HepG2 (cell line): ENCODE results near the gene UBE2S. TPM values are rescaled to one million over a fixed set of nuclear protein-coding genes. Genes with fewer than 3 reads are reported as not detected.

Experiments
- CCDC6 ChIP-seq: sonication (generic); formaldehyde crosslinking; IDR thresholded peaks from 2 replicates; pipeline ENCODE4 v1.8.1; 2022; ENCODE audit warnings: mild to moderate bottlenecking, missing genetic modification reagents, moderate library complexity
- FLYWCH1 ChIP-seq: sonication (generic); formaldehyde crosslinking; IDR thresholded peaks from 2 replicates; pipeline ENCODE4 v1.8.1; 2023; ENCODE audit warnings: mild to moderate bottlenecking, missing genetic modification reagents
- HES4 ChIP-seq: sonication (generic); formaldehyde crosslinking; IDR thresholded peaks from 2 replicates; pipeline ENCODE4 v1.9.0; 2021; ENCODE audit warnings: mild to moderate bottlenecking, missing genetic modification reagents, borderline replicate concordance
- MYC ChIP-seq: sonication (generic); formaldehyde crosslinking; IDR thresholded peaks from 2 replicates; pipeline ENCODE4 v1.9.0; 2021; ENCODE audit warnings: missing genetic modification reagents, borderline replicate concordance
- PAWR ChIP-seq: sonication (generic); formaldehyde crosslinking; IDR thresholded peaks from 2 replicates; pipeline ENCODE4 v1.4.0; 2020; ENCODE audit warnings: missing genetic modification reagents, mild to moderate bottlenecking, borderline replicate concordance
- RXRA ChIP-seq: sonication (generic); formaldehyde crosslinking; IDR thresholded peaks from 2 replicates; pipeline ENCODE4 v1.5.1; 2020; ENCODE audit warnings: missing genetic modification reagents
- SIN3B ChIP-seq: fragments of 150-350 bp; IDR thresholded peaks from 2 replicates; pipeline ENCODE4 v1.6.1; 2014; ENCODE audit warnings: low read length
- TEAD3 ChIP-seq: optimal IDR thresholded peaks from 2 replicates; pipeline ENCODE3; 2016; ENCODE audit warnings: borderline replicate concordance
- ZMAT3 ChIP-seq: sonication (generic); formaldehyde crosslinking; conservative IDR thresholded peaks from 2 replicates; pipeline ENCODE4 v1.7.0; 2021; ENCODE audit warnings: missing genetic modification reagents
- polyA plus RNA-seq, 8 experiments: library from polyadenylated mRNA; depleted of rRNA in 3 of 8; stranded (reverse) in 7 of 8; unstranded in 1 of 8; fragments of >200 nt; fragmentation: Illumina TruSeq in 4 of 8; extraction: Trizol in 4 of 8; gene quantifications; 2 replicates each; pipeline versions ENCODE4 v1.2.1 to v1.2.3, GENCODE V29; 2011 to 2016; ENCODE audit warnings: low read depth in 4 of 8, missing spikeins in 1 of 8, mixed read lengths in 1 of 8; ENCODE audit not compliant: insufficient read depth in 1 of 8
- total RNA-seq, 5 experiments: library from RNA; depleted of rRNA; stranded (reverse); fragments of >200 nt; fragmentation: Illumina TruSeq; extraction: Trizol; gene quantifications; 2 replicates each; pipeline ENCODE4 v1.2.3, GENCODE V29; 2016; ENCODE audit warnings: low read depth in 1 of 5
- TF ChIP-seq, protein P1 (sequence below): sonication (generic); formaldehyde crosslinking; IDR thresholded peaks from 2 replicates; pipeline ENCODE4 v1.5.1; 2020; ENCODE audit warnings: missing genetic modification reagents, mild to moderate bottlenecking, borderline replicate concordance
- TF ChIP-seq, protein P2 (sequence below): sonication (generic); formaldehyde crosslinking; IDR thresholded peaks from 2 replicates; pipeline ENCODE4 v1.5.0; 2020; ENCODE audit warnings: mild to moderate bottlenecking, missing genetic modification reagents, borderline replicate concordance
- TF ChIP-seq, protein P3 (sequence below): sonication (generic); formaldehyde crosslinking; IDR thresholded peaks from 2 replicates; pipeline ENCODE4 v1.4.0; 2020; ENCODE audit warnings: missing genetic modification reagents
- TF ChIP-seq, protein P4 (sequence below): sonication (generic); formaldehyde crosslinking; IDR thresholded peaks from 2 replicates; pipeline ENCODE4 v1.5.1; 2020; ENCODE audit warnings: mild to moderate bottlenecking, moderate library complexity, missing genetic modification reagents
- TF ChIP-seq, protein P5 (sequence below): sonication (generic); formaldehyde crosslinking; IDR thresholded peaks from 2 replicates; pipeline ENCODE4 v1.9.0; 2022; ENCODE audit warnings: low read depth, missing genetic modification reagents
- TF ChIP-seq, protein P6 (sequence below): sonication (generic); formaldehyde crosslinking; IDR thresholded peaks from 2 replicates; pipeline ENCODE4 v1.5.0; 2020; ENCODE audit warnings: missing genetic modification reagents

The UBE2S gene
- total and polyA plus RNA-seq, 2 of the 13 experiments (the other 11 are each of a cell fraction or from before 2014, with no cell fraction given), result 32.2 to 39.3 TPM

DNA sequence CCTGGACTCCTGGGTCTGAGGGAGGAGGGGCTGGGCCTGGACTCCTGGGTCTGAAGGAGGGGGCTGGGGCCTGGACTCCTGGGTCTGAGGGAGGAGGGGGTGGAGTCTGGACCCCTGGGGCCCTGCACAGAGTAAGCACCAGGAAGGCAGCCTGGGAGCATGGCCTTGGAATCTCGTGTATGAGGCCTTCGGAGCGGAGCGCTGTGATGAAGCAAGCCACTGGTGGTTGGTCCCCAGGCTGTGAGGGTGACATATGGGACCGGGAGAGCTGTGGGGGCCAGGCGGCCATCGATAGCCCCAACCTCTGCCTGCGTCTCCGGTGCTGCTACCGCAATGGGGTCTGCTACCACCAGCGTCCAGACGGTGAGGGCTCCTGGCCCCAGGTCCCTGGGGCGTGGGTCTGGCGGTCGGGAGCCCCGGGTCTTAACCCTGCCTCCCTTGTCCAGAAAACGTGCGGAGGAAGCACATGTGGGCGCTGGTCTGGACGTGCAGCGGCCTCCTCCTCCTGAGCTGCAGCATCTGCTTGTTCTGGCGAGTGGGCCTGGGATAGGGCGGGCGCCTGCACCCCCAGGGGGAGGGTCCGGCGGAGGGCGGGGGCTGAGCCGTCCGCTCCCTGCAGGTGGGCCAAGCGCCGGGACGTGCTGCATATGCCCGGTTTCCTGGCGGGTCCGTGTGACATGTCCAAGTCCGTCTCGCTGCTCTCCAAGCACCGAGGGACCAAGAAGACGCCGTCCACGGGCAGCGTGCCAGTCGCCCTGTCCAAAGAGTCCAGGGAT, 30.0 kb downstream of the UBE2S start (continued):
- TF ChIP-seq, protein P1, sequence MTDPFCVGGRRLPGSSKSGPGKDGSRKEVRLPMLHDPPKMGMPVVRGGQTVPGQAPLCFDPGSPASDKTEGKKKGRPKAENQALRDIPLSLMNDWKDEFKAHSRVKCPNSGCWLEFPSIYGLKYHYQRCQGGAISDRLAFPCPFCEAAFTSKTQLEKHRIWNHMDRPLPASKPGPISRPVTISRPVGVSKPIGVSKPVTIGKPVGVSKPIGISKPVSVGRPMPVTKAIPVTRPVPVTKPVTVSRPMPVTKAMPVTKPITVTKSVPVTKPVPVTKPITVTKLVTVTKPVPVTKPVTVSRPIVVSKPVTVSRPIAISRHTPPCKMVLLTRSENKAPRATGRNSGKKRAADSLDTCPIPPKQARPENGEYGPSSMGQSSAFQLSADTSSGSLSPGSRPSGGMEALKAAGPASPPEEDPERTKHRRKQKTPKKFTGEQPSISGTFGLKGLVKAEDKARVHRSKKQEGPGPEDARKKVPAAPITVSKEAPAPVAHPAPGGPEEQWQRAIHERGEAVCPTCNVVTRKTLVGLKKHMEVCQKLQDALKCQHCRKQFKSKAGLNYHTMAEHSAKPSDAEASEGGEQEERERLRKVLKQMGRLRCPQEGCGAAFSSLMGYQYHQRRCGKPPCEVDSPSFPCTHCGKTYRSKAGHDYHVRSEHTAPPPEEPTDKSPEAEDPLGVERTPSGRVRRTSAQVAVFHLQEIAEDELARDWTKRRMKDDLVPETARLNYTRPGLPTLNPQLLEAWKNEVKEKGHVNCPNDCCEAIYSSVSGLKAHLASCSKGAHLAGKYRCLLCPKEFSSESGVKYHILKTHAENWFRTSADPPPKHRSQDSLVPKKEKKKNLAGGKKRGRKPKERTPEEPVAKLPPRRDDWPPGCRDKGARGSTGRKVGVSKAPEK, result no peak
- TF ChIP-seq HES4 (CRISPR knock-in tag), result no peak
- TF ChIP-seq, protein P2, sequence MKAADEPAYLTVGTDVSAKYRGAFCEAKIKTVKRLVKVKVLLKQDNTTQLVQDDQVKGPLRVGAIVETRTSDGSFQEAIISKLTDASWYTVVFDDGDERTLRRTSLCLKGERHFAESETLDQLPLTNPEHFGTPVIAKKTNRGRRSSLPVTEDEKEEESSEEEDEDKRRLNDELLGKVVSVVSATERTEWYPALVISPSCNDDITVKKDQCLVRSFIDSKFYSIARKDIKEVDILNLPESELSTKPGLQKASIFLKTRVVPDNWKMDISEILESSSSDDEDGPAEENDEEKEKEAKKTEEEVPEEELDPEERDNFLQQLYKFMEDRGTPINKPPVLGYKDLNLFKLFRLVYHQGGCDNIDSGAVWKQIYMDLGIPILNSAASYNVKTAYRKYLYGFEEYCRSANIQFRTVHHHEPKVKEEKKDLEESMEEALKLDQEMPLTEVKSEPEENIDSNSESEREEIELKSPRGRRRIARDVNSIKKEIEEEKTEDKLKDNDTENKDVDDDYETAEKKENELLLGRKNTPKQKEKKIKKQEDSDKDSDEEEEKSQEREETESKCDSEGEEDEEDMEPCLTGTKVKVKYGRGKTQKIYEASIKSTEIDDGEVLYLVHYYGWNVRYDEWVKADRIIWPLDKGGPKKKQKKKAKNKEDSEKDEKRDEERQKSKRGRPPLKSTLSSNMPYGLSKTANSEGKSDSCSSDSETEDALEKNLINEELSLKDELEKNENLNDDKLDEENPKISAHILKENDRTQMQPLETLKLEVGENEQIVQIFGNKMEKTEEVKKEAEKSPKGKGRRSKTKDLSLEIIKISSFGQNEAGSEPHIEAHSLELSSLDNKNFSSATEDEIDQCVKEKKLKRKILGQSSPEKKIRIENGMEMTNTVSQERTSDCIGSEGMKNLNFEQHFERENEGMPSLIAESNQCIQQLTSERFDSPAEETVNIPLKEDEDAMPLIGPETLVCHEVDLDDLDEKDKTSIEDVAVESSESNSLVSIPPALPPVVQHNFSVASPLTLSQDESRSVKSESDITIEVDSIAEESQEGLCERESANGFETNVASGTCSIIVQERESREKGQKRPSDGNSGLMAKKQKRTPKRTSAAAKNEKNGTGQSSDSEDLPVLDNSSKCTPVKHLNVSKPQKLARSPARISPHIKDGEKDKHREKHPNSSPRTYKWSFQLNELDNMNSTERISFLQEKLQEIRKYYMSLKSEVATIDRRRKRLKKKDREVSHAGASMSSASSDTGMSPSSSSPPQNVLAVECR (CRISPR knock-in tag), result peak; percentile 36; the same call in 1 of the 2 replicates
- no peak for TF ChIP-seq RXRA (CRISPR knock-in tag)
- TF ChIP-seq, protein P3, sequence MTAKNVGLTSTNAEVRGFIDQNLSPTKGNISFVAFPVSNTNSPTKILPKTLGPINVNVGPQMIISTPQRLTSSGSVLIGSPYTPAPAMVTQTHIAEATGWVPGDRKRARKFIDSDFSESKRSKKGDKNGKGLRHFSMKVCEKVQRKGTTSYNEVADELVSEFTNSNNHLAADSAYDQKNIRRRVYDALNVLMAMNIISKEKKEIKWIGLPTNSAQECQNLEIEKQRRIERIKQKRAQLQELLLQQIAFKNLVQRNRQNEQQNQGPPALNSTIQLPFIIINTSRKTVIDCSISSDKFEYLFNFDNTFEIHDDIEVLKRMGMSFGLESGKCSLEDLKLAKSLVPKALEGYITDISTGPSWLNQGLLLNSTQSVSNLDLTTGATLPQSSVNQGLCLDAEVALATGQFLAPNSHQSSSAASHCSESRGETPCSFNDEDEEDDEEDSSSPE (CRISPR knock-in tag), result no peak
- TF ChIP-seq TEAD3 (CRISPR knock-in tag), result peak; percentile 82
- TF ChIP-seq SIN3B, result no peak
- 0 out of 2 replicates have a peak, but pooled peaks have one; percentile 36 for TF ChIP-seq ZMAT3 (CRISPR knock-in tag)
- TF ChIP-seq, protein P4, sequence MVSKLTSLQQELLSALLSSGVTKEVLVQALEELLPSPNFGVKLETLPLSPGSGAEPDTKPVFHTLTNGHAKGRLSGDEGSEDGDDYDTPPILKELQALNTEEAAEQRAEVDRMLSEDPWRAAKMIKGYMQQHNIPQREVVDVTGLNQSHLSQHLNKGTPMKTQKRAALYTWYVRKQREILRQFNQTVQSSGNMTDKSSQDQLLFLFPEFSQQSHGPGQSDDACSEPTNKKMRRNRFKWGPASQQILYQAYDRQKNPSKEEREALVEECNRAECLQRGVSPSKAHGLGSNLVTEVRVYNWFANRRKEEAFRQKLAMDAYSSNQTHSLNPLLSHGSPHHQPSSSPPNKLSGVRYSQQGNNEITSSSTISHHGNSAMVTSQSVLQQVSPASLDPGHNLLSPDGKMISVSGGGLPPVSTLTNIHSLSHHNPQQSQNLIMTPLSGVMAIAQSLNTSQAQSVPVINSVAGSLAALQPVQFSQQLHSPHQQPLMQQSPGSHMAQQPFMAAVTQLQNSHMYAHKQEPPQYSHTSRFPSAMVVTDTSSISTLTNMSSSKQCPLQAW (CRISPR knock-in tag), result no peak; the same call in 1 of the 2 replicates
- TF ChIP-seq PAWR, result no peak
- TF ChIP-seq, protein P5, sequence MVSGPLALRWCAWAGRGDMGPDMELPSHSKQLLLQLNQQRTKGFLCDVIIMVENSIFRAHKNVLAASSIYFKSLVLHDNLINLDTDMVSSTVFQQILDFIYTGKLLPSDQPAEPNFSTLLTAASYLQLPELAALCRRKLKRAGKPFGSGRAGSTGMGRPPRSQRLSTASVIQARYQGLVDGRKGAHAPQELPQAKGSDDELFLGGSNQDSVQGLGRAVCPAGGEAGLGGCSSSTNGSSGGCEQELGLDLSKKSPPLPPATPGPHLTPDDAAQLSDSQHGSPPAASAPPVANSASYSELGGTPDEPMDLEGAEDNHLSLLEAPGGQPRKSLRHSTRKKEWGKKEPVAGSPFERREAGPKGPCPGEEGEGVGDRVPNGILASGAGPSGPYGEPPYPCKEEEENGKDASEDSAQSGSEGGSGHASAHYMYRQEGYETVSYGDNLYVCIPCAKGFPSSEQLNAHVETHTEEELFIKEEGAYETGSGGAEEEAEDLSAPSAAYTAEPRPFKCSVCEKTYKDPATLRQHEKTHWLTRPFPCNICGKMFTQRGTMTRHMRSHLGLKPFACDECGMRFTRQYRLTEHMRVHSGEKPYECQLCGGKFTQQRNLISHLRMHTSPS (CRISPR knock-in tag), result peak; percentile 37; the same call in 1 of the 2 replicates
- peak; percentile 65; the same call in 1 of the 2 replicates for TF ChIP-seq MYC (CRISPR knock-in tag)
- TF ChIP-seq, protein P6, sequence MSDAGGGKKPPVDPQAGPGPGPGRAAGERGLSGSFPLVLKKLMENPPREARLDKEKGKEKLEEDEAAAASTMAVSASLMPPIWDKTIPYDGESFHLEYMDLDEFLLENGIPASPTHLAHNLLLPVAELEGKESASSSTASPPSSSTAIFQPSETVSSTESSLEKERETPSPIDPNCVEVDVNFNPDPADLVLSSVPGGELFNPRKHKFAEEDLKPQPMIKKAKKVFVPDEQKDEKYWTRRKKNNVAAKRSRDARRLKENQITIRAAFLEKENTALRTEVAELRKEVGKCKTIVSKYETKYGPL (CRISPR knock-in tag), result no peak
- TF ChIP-seq FLYWCH1, result no peak
- no peak for TF ChIP-seq CCDC6 (CRISPR knock-in tag)
